Nephron (organoid): Measurements from ENCODE around the gene PATJ.

Experiments
- H3K27ac Mint-ChIP-seq, 3 experiments: 2 replicates each; pipeline ENCODE4 v1.8.0; 2020; ENCODE audit warnings: mixed read lengths in 3 of 3, mild to moderate bottlenecking in 2 of 3, moderate library complexity in 1 of 3
- H3K27me3 Mint-ChIP-seq: 2 replicates; pipeline ENCODE4 v1.8.0; 2021; ENCODE audit warnings: low read depth, mild to moderate bottlenecking, moderate library complexity, mixed read lengths
- H3K36me3 Mint-ChIP-seq: 2 replicates; pipeline ENCODE4 v1.8.0; 2020; ENCODE audit warnings: low read depth, mixed read lengths
- H3K4me1 Mint-ChIP-seq: 2 replicates; pipeline ENCODE4 v1.8.0; 2020; ENCODE audit warnings: mixed read lengths
- H3K4me3 Mint-ChIP-seq, 3 experiments: 2 replicates each; pipeline ENCODE4 v1.8.0; 2020; ENCODE audit warnings: mild to moderate bottlenecking in 3 of 3, mixed read lengths in 3 of 3, moderate library complexity in 2 of 3
- H3K9me3 Mint-ChIP-seq: 2 replicates; pipeline ENCODE4 v1.8.0; 2020; ENCODE audit warnings: mixed read lengths
- CTCF ChIP-seq, 3 experiments: fragments of 200-600 bp; sonication (generic); IDR thresholded peaks; one replicate each; pipeline ENCODE4 v1.5.0; 2021; ENCODE audit warnings: antibody characterized with exemption in 3 of 3; ENCODE audit not compliant: unreplicated experiment in 3 of 3

PATJ gene

GRCh38 chr1:61853583-61853982 is 111.3 kb downstream of the PATJ start:
- Mint-ChIP-seq H3K27ac (peak overlapping the region in 2 of 3 experiments; percentile 5 to 18), H3K4me1 (peaks cover 23% of the 10 kb centered on the region), H3K4me3 (no peak overlapping the region), H3K36me3 (peaks cover 9% of the 10 kb centered on the region), H3K27me3 (no peaks in the 10 kb centered on the region), H3K9me3 (no peaks in the 10 kb centered on the region)
- peak; percentile 35 to 53 (median 44) for TF ChIP-seq CTCF (IDR thresholded peaks at IDR 0.05; ENCODE audit: unreplicated experiment in 3 of 3)

- TF ChIP-seq CTCF (IDR thresholded peaks at IDR 0.05; ENCODE audit: unreplicated experiment in 3 of 3): no peak
- peaks cover 35% of the 10 kb centered on the region for H3K36me3 Mint-ChIP-seq
- no peak overlapping the region for H3K27ac Mint-ChIP-seq
- no peaks in the 10 kb centered on the region for H3K4me1 Mint-ChIP-seq
- no peak overlapping the region for H3K4me3 Mint-ChIP-seq
- no peaks in the 10 kb centered on the region for H3K27me3 Mint-ChIP-seq
- no peaks in the 10 kb centered on the region for H3K9me3 Mint-ChIP-seq
Measured at GRCh38 chr1:61864489-61864888, 122.2 kb downstream of the PATJ start.

GRCh38 chr1:61865646-61866220 is 123.5 kb downstream of the PATJ start:
- no peaks in the 10 kb centered on the region for H3K4me1 Mint-ChIP-seq
- H3K9me3 Mint-ChIP-seq: no peaks in the 10 kb centered on the region
- peaks cover 35% of the 10 kb centered on the region for H3K36me3 Mint-ChIP-seq
- H3K27me3 Mint-ChIP-seq: no peaks in the 10 kb centered on the region
- TF ChIP-seq CTCF (IDR thresholded peaks at IDR 0.05; ENCODE audit: unreplicated experiment in 3 of 3): no peak
- no peak overlapping the region for H3K27ac Mint-ChIP-seq
- no peak overlapping the region for H3K4me3 Mint-ChIP-seq

GRCh38 chr1:61869691-61870109 is 127.4 kb downstream of the PATJ start:
- Mint-ChIP-seq H3K27ac (no peak overlapping the region), H3K4me3 (no peak overlapping the region), H3K4me1 (no peaks in the 10 kb centered on the region), H3K9me3 (peaks cover 8% of the 10 kb centered on the region), H3K36me3 (peaks cover 40% of the 10 kb centered on the region), H3K27me3 (no peaks in the 10 kb centered on the region)
- no peak for TF ChIP-seq CTCF (IDR thresholded peaks at IDR 0.05; ENCODE audit: unreplicated experiment in 3 of 3)

- no peak for TF ChIP-seq CTCF (IDR thresholded peaks at IDR 0.05; ENCODE audit: unreplicated experiment in 3 of 3)
- no peaks in the 10 kb centered on the region for H3K4me1 Mint-ChIP-seq
- peaks cover 8% of the 10 kb centered on the region for H3K9me3 Mint-ChIP-seq
- no peak overlapping the region for H3K4me3 Mint-ChIP-seq
- peaks cover 42% of the 10 kb centered on the region for H3K36me3 Mint-ChIP-seq
- no peak overlapping the region for H3K27ac Mint-ChIP-seq
- H3K27me3 Mint-ChIP-seq: no peaks in the 10 kb centered on the region
Measured at GRCh38 chr1:61872206-61872605, 129.9 kb downstream of the PATJ start.

- Mint-ChIP-seq H3K36me3 (peaks cover 47% of the 10 kb centered on the region), H3K4me3 (no peak overlapping the region), H3K4me1 (no peaks in the 10 kb centered on the region), H3K9me3 (peaks cover 8% of the 10 kb centered on the region), H3K27me3 (no peaks in the 10 kb centered on the region), H3K27ac (no peak overlapping the region)
- no peak for TF ChIP-seq CTCF (IDR thresholded peaks at IDR 0.05; ENCODE audit: unreplicated experiment in 3 of 3)
Measured at GRCh38 chr1:61873581-61873980, 131.3 kb downstream of the PATJ start.
